ENCODE results near the gene TRIM9. TPM values are rescaled to one million over a fixed set of nuclear protein-coding genes. Genes with fewer than 3 reads are reported as not detected.
A peak's percentile ranks its signal among the peaks of the same experiment; 100 is the strongest.

The TRIM9 gene
- total RNA-seq, 6 experiments from 2014 or later: 0.07 to 1.9 (median 0.32) TPM

DNA sequence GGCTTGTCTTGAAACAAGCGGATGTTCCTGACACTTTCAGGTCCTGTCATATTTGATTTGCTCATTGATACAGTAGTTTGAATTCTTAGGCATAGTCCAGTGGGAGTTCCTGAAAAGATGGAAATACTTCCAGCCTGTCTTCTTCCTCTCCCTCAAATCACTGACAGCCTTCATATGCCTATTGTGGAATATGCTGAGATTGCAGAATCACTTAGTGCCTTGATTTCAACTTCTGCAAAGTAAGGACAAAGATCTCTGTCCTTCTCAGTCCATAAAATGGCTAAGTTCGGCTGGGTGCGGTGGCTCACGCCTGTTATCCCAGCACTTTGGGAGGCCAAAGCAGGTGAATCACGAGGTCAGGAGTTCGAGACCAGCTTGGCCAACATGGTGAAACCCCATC is 143.9 kb downstream of the TRIM9 start:
- peak in 1 of 4 donors; percentile 8 for ATAC-seq

DNA sequence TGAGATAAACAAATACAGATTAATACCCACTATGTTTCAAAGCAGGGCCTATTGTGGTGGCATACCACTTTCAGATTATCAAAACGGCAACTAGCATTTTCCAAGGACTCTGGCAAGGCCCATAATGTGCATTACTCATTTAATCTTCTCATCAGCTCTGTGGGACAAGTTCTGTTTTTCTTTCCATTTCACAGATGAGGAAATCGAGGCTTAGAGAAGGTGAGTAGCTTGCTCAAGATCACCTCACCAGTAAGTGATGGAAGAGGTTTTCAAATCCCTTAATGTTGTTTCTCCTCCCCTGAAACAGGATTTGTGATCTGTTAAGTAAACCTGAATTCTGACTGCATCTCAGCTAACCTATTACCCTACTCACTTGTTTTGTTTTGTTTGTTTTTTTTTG is 146.7 kb downstream of the TRIM9 start:
- no peak overlapping the region for H3K27ac ChIP-seq
- H3K9me3 ChIP-seq: no peaks in the 10 kb centered on the region
- H3K4me3 ChIP-seq: no peak overlapping the region
- intact Hi-C loops (cut with DNase I): no loop called here
- DNase-seq (no peak), ATAC-seq (no peak)
- WGBS (ENCODE audit: insufficient coverage, low coverage, low lambda C conversion rate, missing lambda C conversion rate): 71% methylated on average over 2 of the region's 2 CpGs
- H3K27me3 ChIP-seq: no peaks in the 10 kb centered on the region
- H3K36me3 ChIP-seq: no peaks in the 10 kb centered on the region
- TF ChIP-seq, protein P1, sequence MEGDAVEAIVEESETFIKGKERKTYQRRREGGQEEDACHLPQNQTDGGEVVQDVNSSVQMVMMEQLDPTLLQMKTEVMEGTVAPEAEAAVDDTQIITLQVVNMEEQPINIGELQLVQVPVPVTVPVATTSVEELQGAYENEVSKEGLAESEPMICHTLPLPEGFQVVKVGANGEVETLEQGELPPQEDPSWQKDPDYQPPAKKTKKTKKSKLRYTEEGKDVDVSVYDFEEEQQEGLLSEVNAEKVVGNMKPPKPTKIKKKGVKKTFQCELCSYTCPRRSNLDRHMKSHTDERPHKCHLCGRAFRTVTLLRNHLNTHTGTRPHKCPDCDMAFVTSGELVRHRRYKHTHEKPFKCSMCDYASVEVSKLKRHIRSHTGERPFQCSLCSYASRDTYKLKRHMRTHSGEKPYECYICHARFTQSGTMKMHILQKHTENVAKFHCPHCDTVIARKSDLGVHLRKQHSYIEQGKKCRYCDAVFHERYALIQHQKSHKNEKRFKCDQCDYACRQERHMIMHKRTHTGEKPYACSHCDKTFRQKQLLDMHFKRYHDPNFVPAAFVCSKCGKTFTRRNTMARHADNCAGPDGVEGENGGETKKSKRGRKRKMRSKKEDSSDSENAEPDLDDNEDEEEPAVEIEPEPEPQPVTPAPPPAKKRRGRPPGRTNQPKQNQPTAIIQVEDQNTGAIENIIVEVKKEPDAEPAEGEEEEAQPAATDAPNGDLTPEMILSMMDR (IDR thresholded peaks at IDR 0.05): no peak
- TF ChIP-seq POLR2A (IDR thresholded peaks at IDR 0.05): no peak
- peaks cover 0 to 3% (median 0%) of the 10 kb centered on the region in 4 donors for H3K4me1 ChIP-seq

More for the DNA sequence above, 143.9 kb downstream of the TRIM9 start:
- Histone ChIP-seq H3K36me3 (no peaks in the 10 kb centered on the region), H3K27ac (no peak overlapping the region), H3K9me3 (no peaks in the 10 kb centered on the region), H3K27me3 (no peaks in the 10 kb centered on the region), H3K4me1 (no peaks in the 10 kb centered on the region), H3K4me3 (no peak overlapping the region)
- no peak for DNase-seq
- WGBS (ENCODE audit: insufficient coverage, low coverage, low lambda C conversion rate, missing lambda C conversion rate): 82% methylated on average over 3 of the region's 6 CpGs
- intact Hi-C loops (cut with DNase I): no loop called here
- TF ChIP-seq POLR2A (IDR thresholded peaks at IDR 0.05): no peak
- TF ChIP-seq, protein P1 (IDR thresholded peaks at IDR 0.05): no peak

DNA sequence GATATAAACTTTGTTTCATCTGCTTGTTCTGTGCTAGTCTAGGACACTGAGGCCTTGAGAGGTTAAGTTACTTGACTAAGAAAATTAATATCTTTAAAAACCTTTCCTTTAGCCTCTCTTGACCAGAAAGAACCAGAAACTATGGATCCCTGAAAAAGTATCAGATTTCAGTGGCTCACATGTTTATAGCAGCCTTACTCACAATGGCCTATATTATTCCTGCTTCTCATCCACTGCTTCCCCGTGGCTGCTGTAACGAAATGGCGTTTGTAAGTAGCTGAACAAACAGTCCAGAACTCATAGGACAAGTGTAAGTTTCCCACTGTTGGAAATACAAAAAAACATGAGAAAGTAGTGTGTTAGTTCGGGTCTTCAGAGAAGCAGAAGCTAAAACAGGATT is 147.5 kb downstream of the TRIM9 start:
- 80% methylated on average over 4 of the region's 4 CpGs for WGBS (ENCODE audit: insufficient coverage, low coverage, low lambda C conversion rate, missing lambda C conversion rate)
- no peaks in the 10 kb centered on the region for H3K9me3 ChIP-seq
- H3K27me3 ChIP-seq: no peaks in the 10 kb centered on the region
- no peak for ATAC-seq
- DNase-seq: no peak
- H3K27ac ChIP-seq: no peak overlapping the region
- peaks cover 0 to 3% (median 0%) of the 10 kb centered on the region in 4 donors for H3K4me1 ChIP-seq
- no peaks in the 10 kb centered on the region for H3K36me3 ChIP-seq
- no peak overlapping the region for H3K4me3 ChIP-seq
- intact Hi-C loops (cut with DNase I): no loop called here
- TF ChIP-seq, protein P1 (IDR thresholded peaks at IDR 0.05): no peak
- TF ChIP-seq POLR2A (IDR thresholded peaks at IDR 0.05): no peak

DNA sequence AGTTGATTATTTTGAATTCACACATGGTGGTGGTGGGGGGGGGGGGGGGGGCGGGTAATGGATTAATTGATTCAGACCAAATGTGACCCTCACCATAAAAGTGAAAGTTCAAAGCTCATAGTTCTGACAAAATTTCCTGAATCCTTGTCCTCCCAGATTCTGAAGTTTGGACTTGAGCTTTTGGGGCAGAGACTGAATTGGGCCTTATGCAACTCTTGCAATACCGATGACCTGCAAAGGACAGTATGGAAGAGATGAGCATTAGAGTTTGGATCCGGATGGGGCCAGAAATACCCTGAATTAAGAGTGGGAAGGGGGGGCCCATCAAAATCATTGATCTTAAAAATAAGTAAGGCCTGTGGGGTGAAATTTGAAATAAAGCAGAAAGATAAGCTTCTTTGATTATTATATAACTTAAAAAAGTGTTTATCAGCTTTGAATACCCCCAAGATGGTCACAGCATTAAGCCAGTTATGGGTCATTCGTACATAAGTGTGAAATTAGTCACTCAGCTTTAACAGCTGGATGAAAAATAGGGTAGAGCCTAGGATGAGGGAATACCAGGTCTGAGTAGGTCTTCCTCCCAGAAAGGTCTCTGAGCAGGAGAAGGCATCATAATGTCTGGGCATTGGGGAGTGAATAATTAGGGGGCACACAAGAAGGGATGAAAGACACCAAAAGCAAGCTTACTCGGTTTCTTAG is 148.5 kb downstream of the TRIM9 start:
- Histone ChIP-seq H3K4me3 (no peak overlapping the region), H3K27ac (no peak overlapping the region), H3K9me3 (no peaks in the 10 kb centered on the region), H3K36me3 (no peaks in the 10 kb centered on the region), H3K27me3 (no peaks in the 10 kb centered on the region), H3K4me1 (peaks cover 0 to 8% (median 0%) of the 10 kb centered on the region in 4 donors)
- no peak for ATAC-seq
- 62% methylated on average over 5 of the region's 5 CpGs for WGBS (ENCODE audit: insufficient coverage, low coverage, low lambda C conversion rate, missing lambda C conversion rate)
- TF ChIP-seq, protein P1 (IDR thresholded peaks at IDR 0.05): no peak
- TF ChIP-seq POLR2A (IDR thresholded peaks at IDR 0.05): no peak
- DNase-seq: no peak
- intact Hi-C loops (cut with DNase I): no loop called here

Measured in right lobe of liver (tissue), 6 donors.